Omental fat pad (tissue), 4 donors: Measurements from ENCODE around the gene EYA3. TPM values are rescaled to one million over a fixed set of nuclear protein-coding genes. Genes with fewer than 3 reads are reported as not detected.

Source experiments
- ATAC-seq: fragments of 150-250 bp; one replicate; pipeline ENCODE4 v1.9.1; 2016; ENCODE audit warnings: mild to moderate bottlenecking, moderate library complexity; ENCODE audit not compliant: low FRiP score
- DNase-seq: peaks from one replicate; pipeline ENCODE4 v3.0.0-alpha.2; 2019; ENCODE audit warnings: low spot score
- total RNA-seq, 4 donors: library from RNA; depleted of rRNA; stranded (reverse); fragments of >200 nt; gene quantifications; one replicate each; pipeline ENCODE4 v1.1.0, GENCODE V29; 2016
- TF ChIP-seq, protein P1 (sequence below), 3 donors: fragments of 450-650 bp; IDR thresholded peaks; one replicate each; pipeline ENCODE4 v1.5.1; 2016 to 2017; ENCODE audit warnings: antibody characterized with exemption in 3 of 3, mild to moderate bottlenecking in 3 of 3, moderate library complexity in 2 of 3

Gene EYA3
- total RNA-seq, 4 donors from 2014 or later, result 7.5 to 19.6 (median 14.6) TPM

DNA sequence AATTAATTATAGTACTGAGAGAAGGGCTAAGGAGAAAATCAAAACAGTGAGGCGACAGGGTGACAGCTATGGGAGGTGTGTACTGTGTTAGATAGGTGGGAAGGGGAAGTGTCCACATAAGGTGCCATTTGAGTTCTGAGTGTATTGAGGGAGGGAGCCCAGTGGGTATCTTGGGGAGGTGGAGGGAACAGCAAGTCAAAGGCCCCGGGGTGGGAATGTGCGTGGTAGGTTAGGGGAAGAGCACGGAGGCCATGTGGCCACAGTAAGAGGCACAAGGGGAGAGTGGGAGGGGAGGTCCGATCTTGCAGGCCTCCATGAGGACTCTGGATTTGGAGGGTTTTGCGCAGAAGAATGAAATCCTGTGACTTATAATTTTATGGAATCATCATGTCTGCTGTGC is 131.6 kb downstream of the EYA3 start:
- ATAC-seq (no peak), DNase-seq (no peak)
- TF ChIP-seq, protein P1, sequence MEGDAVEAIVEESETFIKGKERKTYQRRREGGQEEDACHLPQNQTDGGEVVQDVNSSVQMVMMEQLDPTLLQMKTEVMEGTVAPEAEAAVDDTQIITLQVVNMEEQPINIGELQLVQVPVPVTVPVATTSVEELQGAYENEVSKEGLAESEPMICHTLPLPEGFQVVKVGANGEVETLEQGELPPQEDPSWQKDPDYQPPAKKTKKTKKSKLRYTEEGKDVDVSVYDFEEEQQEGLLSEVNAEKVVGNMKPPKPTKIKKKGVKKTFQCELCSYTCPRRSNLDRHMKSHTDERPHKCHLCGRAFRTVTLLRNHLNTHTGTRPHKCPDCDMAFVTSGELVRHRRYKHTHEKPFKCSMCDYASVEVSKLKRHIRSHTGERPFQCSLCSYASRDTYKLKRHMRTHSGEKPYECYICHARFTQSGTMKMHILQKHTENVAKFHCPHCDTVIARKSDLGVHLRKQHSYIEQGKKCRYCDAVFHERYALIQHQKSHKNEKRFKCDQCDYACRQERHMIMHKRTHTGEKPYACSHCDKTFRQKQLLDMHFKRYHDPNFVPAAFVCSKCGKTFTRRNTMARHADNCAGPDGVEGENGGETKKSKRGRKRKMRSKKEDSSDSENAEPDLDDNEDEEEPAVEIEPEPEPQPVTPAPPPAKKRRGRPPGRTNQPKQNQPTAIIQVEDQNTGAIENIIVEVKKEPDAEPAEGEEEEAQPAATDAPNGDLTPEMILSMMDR (IDR thresholded peaks at IDR 0.05), result no peak

DNA sequence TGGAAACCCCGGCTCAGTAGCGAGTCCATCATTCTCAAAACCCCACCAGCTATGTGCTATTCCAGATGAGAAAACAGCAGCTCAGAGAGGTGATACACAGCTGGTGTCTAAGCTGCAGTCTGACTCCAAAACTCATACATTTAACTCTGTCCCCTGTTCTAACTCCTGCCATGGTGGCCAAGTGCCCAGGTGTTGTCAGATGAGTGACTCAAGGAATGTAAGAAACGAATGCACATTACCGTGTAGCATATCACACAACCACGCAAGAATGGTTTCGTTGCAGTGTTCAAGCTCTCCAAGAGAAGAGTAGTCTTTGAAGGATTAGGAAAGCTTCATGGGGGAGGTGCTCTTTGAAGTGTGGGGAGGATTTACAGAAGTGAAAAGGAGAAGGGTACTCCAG is 133.3 kb downstream of the EYA3 start:
- ATAC-seq (no peak), DNase-seq (no peak)
- TF ChIP-seq, protein P1 (IDR thresholded peaks at IDR 0.05), result no peak

DNA sequence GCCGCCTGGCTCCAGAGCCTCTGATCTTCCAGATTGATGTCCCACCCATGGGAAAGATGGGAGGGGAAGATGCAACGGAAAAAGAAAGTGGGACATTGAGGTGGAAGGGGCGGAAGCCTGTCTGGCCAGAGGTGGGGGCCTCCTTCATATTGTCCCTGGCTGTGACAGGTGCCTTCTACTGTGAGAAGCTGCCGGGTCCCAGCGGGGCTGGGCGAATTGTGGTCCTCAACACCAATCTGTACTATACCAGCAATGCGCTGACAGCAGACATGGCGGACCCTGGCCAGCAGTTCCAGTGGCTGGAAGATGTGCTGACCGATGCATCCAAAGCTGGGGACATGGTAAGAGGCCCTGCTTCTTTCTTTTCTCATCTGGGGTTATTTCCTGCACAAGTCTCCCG is 134.2 kb downstream of the EYA3 start:
- DNase-seq (no peak), ATAC-seq (no peak)
- TF ChIP-seq, protein P1 (IDR thresholded peaks at IDR 0.05), result no peak

DNA sequence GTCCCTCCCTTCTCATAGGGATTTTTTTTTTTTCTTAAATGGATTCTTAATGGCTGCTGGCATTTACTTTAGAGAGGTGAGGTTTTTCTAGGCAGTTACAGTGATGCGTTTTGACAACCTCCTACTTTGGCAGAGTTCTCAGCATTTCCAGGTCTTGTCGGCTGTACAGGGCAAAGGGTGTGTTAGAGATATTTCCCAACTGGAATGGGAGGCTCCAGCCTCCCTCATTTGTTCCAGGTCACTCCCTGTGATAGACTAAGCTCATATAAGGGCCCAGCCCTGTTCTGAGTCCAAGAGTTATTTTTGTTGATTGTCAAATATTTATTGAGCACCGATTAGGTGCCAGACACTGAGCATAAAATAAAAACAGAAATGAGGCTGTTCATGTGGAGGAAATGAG is 136.3 kb downstream of the EYA3 start:
- TF ChIP-seq, protein P1 (IDR thresholded peaks at IDR 0.05), result no peak
- DNase-seq, result no peak
- peak; percentile 75 for ATAC-seq

GRCh38 chr1:27951396-27951795 is 137.0 kb downstream of the EYA3 start:
- no peak for ATAC-seq
- TF ChIP-seq, protein P1 (IDR thresholded peaks at IDR 0.05), result no peak

DNA sequence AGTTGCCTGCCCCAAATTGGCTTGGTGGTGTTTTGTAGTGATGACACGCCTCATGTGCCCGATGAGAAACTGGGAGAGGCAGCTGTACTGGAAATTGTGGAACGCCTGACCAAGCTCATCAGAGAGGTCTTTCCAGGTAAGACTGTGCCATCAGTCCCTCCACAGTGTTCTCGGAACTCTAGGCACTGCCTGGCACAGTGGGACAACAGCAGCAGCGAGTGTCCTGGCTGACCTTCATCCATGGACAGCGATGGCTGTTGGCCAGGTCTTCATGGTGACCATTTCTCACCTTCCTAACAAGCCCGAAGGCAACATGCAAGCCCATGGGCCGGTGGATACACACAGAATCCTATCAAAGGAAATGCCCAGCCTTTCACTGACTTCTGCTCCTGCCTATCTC is 139.4 kb downstream of the EYA3 start:
- DNase-seq (no peak), ATAC-seq (no peak)
- TF ChIP-seq, protein P1 (IDR thresholded peaks at IDR 0.05), result no peak

More at GRCh38 chr1:27951396-27951795, 137.0 kb downstream of the EYA3 start:
- DNase-seq, result no peak

- TF ChIP-seq, protein P1 (IDR thresholded peaks at IDR 0.05), result no peak
- ATAC-seq (no peak), DNase-seq (no peak)
Measured at GRCh38 chr1:27945020-27945419, 143.4 kb downstream of the EYA3 start.
